ENCODE measurements around the gene FAM107B. TPM values are rescaled to one million over a fixed set of nuclear protein-coding genes. Genes with fewer than 3 reads are reported as not detected.

FAM107B gene
- polyA plus RNA-seq, 3 donors from 2014 or later = 240 to 338 (median 268) TPM

- peaks cover 0 to 3% (median 2%) of the 10 kb centered on the region in 3 donors for H3K27me3 Mint-ChIP-seq (ENCODE audit: low read depth in 3 of 3)
- no peak overlapping the region for H3K27ac Mint-ChIP-seq
Measured at GRCh38 chr10:14705548-14706230, 69.0 kb downstream of the FAM107B start.

GRCh38 chr10:14703631-14704001, 71.1 kb downstream of the FAM107B start:
- DNase-seq = no peak
- H3K27me3 Mint-ChIP-seq (ENCODE audit: low read depth in 3 of 3) = peaks cover 0 to 3% (median 2%) of the 10 kb centered on the region in 3 donors
- H3K27ac Mint-ChIP-seq = no peak overlapping the region
- no peaks in the 10 kb centered on the region for H3K9me3 Mint-ChIP-seq
- no peaks in the 10 kb centered on the region for H3K4me1 Mint-ChIP-seq
- peaks cover 0 to 3% (median 0%) of the 10 kb centered on the region in 3 donors for H3K36me3 Mint-ChIP-seq
- no peak overlapping the region for H3K4me3 Mint-ChIP-seq

More at GRCh38 chr10:14705548-14706230, 69.0 kb downstream of the FAM107B start:
- Mint-ChIP-seq H3K4me3 (no peak overlapping the region), H3K36me3 (no peaks in the 10 kb centered on the region), H3K4me1 (no peaks in the 10 kb centered on the region), H3K9me3 (no peaks in the 10 kb centered on the region)
- no peak for DNase-seq

DNA sequence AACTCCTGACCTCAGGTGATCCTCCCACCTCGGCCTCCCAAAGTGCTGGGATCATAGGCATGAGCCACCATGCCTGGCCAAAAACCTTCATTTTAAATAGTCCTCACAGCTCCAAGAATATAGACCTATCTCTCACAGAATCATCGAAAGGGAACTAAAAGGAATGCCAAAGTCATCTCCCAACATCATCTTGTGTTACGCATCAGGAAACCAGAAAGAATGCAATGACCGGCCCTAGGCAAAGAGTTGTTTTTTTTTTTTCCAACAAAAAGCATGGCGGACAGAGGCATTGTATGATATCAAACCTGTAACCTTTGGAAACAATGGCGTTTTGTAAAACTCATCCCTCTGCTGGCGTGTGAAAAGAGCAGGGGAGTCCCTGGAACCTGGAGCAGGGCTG, 73.2 kb downstream of the FAM107B start:
- no peak overlapping the region for H3K4me3 Mint-ChIP-seq
- H3K27ac Mint-ChIP-seq = no peak overlapping the region
- H3K4me1 Mint-ChIP-seq = no peaks in the 10 kb centered on the region
- H3K36me3 Mint-ChIP-seq = peaks cover 0 to 3% (median 0%) of the 10 kb centered on the region in 3 donors
- DNase-seq = no peak
- peaks cover 0 to 7% (median 2%) of the 10 kb centered on the region in 3 donors for H3K27me3 Mint-ChIP-seq (ENCODE audit: low read depth in 3 of 3)
- no peaks in the 10 kb centered on the region for H3K9me3 Mint-ChIP-seq

DNA sequence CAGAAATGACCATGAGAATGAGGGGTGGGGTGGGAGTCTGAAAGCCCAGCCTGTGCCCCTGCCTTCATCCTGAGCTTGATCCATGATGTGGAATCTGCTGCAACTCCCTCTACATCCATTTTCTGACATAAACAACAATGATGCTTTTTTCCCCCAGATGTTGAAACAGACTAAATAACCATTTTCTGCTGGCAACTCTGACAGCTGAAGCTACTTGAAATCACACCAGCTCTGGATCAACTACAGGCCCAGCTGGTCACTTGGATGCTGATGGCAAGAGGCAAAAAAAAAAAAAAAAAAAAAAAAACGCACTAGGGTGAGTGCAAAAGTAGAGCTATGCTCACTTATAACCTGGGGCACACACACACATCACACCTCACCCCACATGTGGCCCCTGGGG, 74.2 kb downstream of the FAM107B start:
- H3K9me3 Mint-ChIP-seq = no peaks in the 10 kb centered on the region
- H3K27me3 Mint-ChIP-seq (ENCODE audit: low read depth in 3 of 3) = peaks cover 0 to 7% (median 2%) of the 10 kb centered on the region in 3 donors
- no peak for DNase-seq
- no peak overlapping the region for H3K4me3 Mint-ChIP-seq
- no peak overlapping the region for H3K27ac Mint-ChIP-seq
- H3K36me3 Mint-ChIP-seq = peaks cover 0 to 3% (median 0%) of the 10 kb centered on the region in 3 donors
- no peaks in the 10 kb centered on the region for H3K4me1 Mint-ChIP-seq

GRCh38 chr10:14699482-14699881, 75.2 kb downstream of the FAM107B start:
- H3K4me3 Mint-ChIP-seq = no peak overlapping the region
- H3K36me3 Mint-ChIP-seq = peaks cover 0 to 3% (median 0%) of the 10 kb centered on the region in 3 donors
- peaks cover 0 to 7% (median 2%) of the 10 kb centered on the region in 3 donors for H3K27me3 Mint-ChIP-seq (ENCODE audit: low read depth in 3 of 3)
- no peaks in the 10 kb centered on the region for H3K9me3 Mint-ChIP-seq
- DNase-seq = no peak
- no peaks in the 10 kb centered on the region for H3K4me1 Mint-ChIP-seq
- H3K27ac Mint-ChIP-seq = no peak overlapping the region

DNA sequence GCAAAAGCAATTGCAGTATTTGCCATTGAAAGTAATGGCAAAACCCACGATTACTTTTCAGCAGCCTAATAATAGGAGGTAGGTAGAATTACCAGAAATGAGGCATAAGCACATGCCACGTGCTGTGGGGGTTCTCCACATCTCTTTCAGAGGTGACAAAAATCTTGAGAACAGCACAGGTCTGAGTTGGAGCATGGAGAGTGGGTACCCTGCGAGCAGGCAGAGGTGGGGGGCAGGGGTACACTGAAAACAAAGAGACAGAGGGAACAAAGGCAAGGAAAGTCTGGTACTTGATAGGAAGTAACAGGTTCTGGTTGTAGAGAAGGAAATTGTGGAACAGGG, 75.9 kb downstream of the FAM107B start:
- Mint-ChIP-seq H3K36me3 (peaks cover 0 to 3% (median 0%) of the 10 kb centered on the region in 3 donors), H3K9me3 (no peaks in the 10 kb centered on the region), H3K27me3 (ENCODE audit: low read depth in 3 of 3) (peaks cover 0 to 7% (median 2%) of the 10 kb centered on the region in 3 donors), H3K27ac (no peak overlapping the region), H3K4me3 (no peak overlapping the region), H3K4me1 (no peaks in the 10 kb centered on the region)
- DNase-seq = no peak

- no peaks in the 10 kb centered on the region for H3K4me1 Mint-ChIP-seq
- no peak overlapping the region for H3K4me3 Mint-ChIP-seq
Measured at GRCh38 chr10:14698111-14698828, 76.4 kb downstream of the FAM107B start.

GRCh38 chr10:14697281-14697680, 77.4 kb downstream of the FAM107B start:
- H3K27ac Mint-ChIP-seq = no peak overlapping the region
- no peak for DNase-seq
- peaks cover 0 to 3% (median 0%) of the 10 kb centered on the region in 3 donors for H3K36me3 Mint-ChIP-seq
- H3K4me1 Mint-ChIP-seq = no peaks in the 10 kb centered on the region
- H3K27me3 Mint-ChIP-seq (ENCODE audit: low read depth in 3 of 3) = peaks cover 0 to 7% (median 0%) of the 10 kb centered on the region in 3 donors
- H3K9me3 Mint-ChIP-seq = no peaks in the 10 kb centered on the region
- no peak overlapping the region for H3K4me3 Mint-ChIP-seq

More at GRCh38 chr10:14698111-14698828, 76.4 kb downstream of the FAM107B start:
- no peak for DNase-seq
- Mint-ChIP-seq H3K27ac (no peak overlapping the region), H3K9me3 (no peaks in the 10 kb centered on the region), H3K27me3 (ENCODE audit: low read depth in 3 of 3) (peaks cover 0 to 7% (median 0%) of the 10 kb centered on the region in 3 donors), H3K36me3 (peaks cover 0 to 3% (median 0%) of the 10 kb centered on the region in 3 donors)

DNA sequence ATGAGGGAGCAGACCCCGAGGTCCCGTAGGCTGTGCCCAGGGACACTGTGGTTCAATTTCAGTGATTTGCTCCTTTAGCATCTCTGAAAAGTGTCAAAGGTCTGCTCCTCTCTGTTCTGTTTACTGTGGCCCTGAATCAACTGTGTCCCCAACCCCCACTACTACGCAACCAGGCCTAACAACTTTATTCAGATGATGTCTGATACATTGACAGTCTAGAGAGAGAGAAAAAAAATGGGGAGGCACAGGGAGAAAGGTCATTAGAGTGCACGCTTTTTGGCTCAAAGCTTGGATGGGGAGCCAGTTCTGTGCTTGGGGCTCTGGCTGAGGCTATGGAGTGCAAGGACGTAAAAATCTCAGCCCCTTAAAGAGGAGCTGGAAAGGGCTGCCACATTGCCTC, 77.9 kb downstream of the FAM107B start:
- H3K4me1 Mint-ChIP-seq = no peaks in the 10 kb centered on the region
- DNase-seq = no peak
- H3K4me3 Mint-ChIP-seq = no peak overlapping the region
- no peaks in the 10 kb centered on the region for H3K9me3 Mint-ChIP-seq
- no peak overlapping the region for H3K27ac Mint-ChIP-seq
- peaks cover 0 to 7% (median 0%) of the 10 kb centered on the region in 3 donors for H3K27me3 Mint-ChIP-seq (ENCODE audit: low read depth in 3 of 3)
- peaks cover 0 to 3% (median 0%) of the 10 kb centered on the region in 3 donors for H3K36me3 Mint-ChIP-seq

- no peak overlapping the region for H3K4me3 Mint-ChIP-seq
- no peaks in the 10 kb centered on the region for H3K9me3 Mint-ChIP-seq
Measured at GRCh38 chr10:14695847-14696480, 78.7 kb downstream of the FAM107B start.

DNA sequence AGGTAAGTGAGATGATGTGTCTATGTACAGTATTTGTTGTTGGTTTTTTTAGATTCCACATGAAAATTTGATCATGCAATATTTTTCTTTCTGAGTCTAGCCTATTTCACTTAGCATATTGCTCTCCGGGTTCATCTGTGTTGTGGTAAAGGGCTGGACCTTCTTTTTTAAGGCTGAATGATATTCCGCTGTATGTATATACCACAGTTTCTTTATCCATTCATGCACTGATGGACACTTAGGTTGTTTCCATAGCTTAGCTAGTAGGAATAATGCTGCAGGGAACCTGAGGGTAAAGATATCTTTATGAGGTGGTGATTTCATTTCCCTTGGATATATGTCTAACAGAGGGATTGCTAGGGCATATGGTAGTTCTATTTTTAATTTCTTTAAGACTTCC, 80.8 kb downstream of the FAM107B start:
- Mint-ChIP-seq H3K4me1 (no peaks in the 10 kb centered on the region), H3K27me3 (ENCODE audit: low read depth in 3 of 3) (peaks cover 0 to 4% (median 0%) of the 10 kb centered on the region in 3 donors), H3K4me3 (no peak overlapping the region), H3K36me3 (no peaks in the 10 kb centered on the region), H3K9me3 (no peaks in the 10 kb centered on the region), H3K27ac (no peak overlapping the region)
- DNase-seq = no peak

More at GRCh38 chr10:14695847-14696480, 78.7 kb downstream of the FAM107B start:
- DNase-seq = no peak
- H3K27me3 Mint-ChIP-seq (ENCODE audit: low read depth in 3 of 3) = peaks cover 0 to 4% (median 0%) of the 10 kb centered on the region in 3 donors
- H3K36me3 Mint-ChIP-seq = peaks cover 0 to 3% (median 0%) of the 10 kb centered on the region in 3 donors
- H3K4me1 Mint-ChIP-seq = no peaks in the 10 kb centered on the region
- H3K27ac Mint-ChIP-seq = no peak overlapping the region

GRCh38 chr10:14692344-14693076, 82.2 kb downstream of the FAM107B start:
- H3K4me1 Mint-ChIP-seq = peaks cover 0 to 3% of the 10 kb centered on the region in 2 donors
- DNase-seq = no peak
- H3K27me3 Mint-ChIP-seq (ENCODE audit: low read depth in 3 of 3) = peaks cover 0 to 4% (median 0%) of the 10 kb centered on the region in 3 donors
- no peak overlapping the region for H3K4me3 Mint-ChIP-seq
- no peaks in the 10 kb centered on the region for H3K9me3 Mint-ChIP-seq
- H3K36me3 Mint-ChIP-seq = no peaks in the 10 kb centered on the region
- H3K27ac Mint-ChIP-seq = no peak overlapping the region

DNA sequence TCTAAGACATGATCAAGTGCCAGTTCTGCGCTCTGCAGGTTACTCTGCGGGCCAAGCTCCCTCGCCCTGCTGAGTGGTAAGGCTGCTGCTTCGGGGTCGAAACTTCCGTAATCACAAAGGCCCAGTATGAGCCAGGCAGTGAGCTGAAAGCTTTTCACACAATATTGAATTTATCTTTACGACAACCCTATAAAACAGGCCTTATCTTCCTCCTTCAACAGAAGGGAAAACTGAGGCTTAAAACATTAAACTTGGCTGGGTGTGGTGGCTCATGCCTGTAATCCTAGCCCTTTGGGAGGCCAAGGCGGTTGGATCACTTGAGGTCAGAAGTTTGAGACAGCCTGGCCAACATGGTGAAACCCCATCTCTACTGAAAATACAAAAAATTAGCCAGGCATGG, 83.3 kb downstream of the FAM107B start:
- H3K4me3 Mint-ChIP-seq = no peak overlapping the region
- no peaks in the 10 kb centered on the region for H3K9me3 Mint-ChIP-seq
- DNase-seq = no peak
- no peaks in the 10 kb centered on the region for H3K36me3 Mint-ChIP-seq
- no peak overlapping the region for H3K27ac Mint-ChIP-seq
- no peaks in the 10 kb centered on the region for H3K27me3 Mint-ChIP-seq (ENCODE audit: low read depth in 3 of 3)
- peaks cover 0 to 6% of the 10 kb centered on the region in 2 donors for H3K4me1 Mint-ChIP-seq

Measured in immature natural killer cell (primary cell).